HUES64 (cell line): ENCODE data around the gene PSD2.

Source experiments
- H3K27ac ChIP-seq: 2 replicates; pipeline ENCODE4 v1.7.0; 2013; ENCODE audit warnings: low read depth, low read length, inconsistent platforms
- H3K27me3 ChIP-seq: 2 replicates; pipeline ENCODE4 v1.6.1; 2013; ENCODE audit warnings: mild to moderate bottlenecking, low read length; ENCODE audit not compliant: insufficient read depth
- H3K36me3 ChIP-seq: 2 replicates; pipeline ENCODE4 v1.6.1; 2013; ENCODE audit warnings: mild to moderate bottlenecking, low read length; ENCODE audit not compliant: insufficient read depth
- H3K4me1 ChIP-seq: 2 replicates; pipeline ENCODE4 v1.6.1; 2013; ENCODE audit warnings: mild to moderate bottlenecking, low read length, moderate library complexity; ENCODE audit not compliant: insufficient read depth
- H3K4me3 ChIP-seq: 2 replicates; pipeline ENCODE4 v1.5.1; 2013; ENCODE audit warnings: mild to moderate bottlenecking, low read length, moderate library complexity
- H3K9ac ChIP-seq: 2 replicates; pipeline ENCODE4 v1.6.1; 2013; ENCODE audit warnings: mild to moderate bottlenecking, low read depth, low read length
- H3K9me3 ChIP-seq: 2 replicates; pipeline ENCODE4 v1.6.1; 2013; ENCODE audit warnings: low read depth, low read length; ENCODE audit not compliant: insufficient read depth
- WGBS: fragments of 150-250, 120-280 bp; methylation state at CpG from one replicate; pipeline ENCODE4 v1.1.7; 2013; ENCODE audit warnings: missing lambda C conversion rate; 5-methylcytosine and 5-hydroxymethylcytosine counted together

Gene PSD2

GRCh38 chr5:139796061-139796806 is 626 bp downstream of the PSD2 start:
- H3K27me3 ChIP-seq, result peaks cover 94% of the 10 kb centered on the region
- H3K9me3 ChIP-seq, result no peaks in the 10 kb centered on the region
- H3K4me3 ChIP-seq, result peak overlapping the region; percentile 53
- WGBS, result 2% methylated on average over 38 of the region's 47 CpGs
- H3K27ac ChIP-seq, result no peak overlapping the region
- no peaks in the 10 kb centered on the region for H3K4me1 ChIP-seq
- H3K36me3 ChIP-seq, result no peaks in the 10 kb centered on the region
- H3K9ac ChIP-seq, result no peak overlapping the region

- Histone ChIP-seq H3K9ac (no peak overlapping the region), H3K27me3 (peaks cover 90% of the 10 kb centered on the region), H3K27ac (no peak overlapping the region), H3K9me3 (no peaks in the 10 kb centered on the region), H3K4me3 (no peak overlapping the region), H3K4me1 (no peaks in the 10 kb centered on the region), H3K36me3 (no peaks in the 10 kb centered on the region)
- WGBS, result 76% methylated on average over 3 of the region's 3 CpGs
Measured at GRCh38 chr5:139797335-139797734, 1.7 kb downstream of the PSD2 start.

GRCh38 chr5:139797856-139798510 is 2.4 kb downstream of the PSD2 start:
- H3K27me3 ChIP-seq, result peaks cover 88% of the 10 kb centered on the region
- no peaks in the 10 kb centered on the region for H3K9me3 ChIP-seq
- no peak overlapping the region for H3K4me3 ChIP-seq
- no peaks in the 10 kb centered on the region for H3K4me1 ChIP-seq
- 78% methylated on average over 9 of the region's 9 CpGs for WGBS
- no peak overlapping the region for H3K27ac ChIP-seq
- H3K9ac ChIP-seq, result no peak overlapping the region
- no peaks in the 10 kb centered on the region for H3K36me3 ChIP-seq

GRCh38 chr5:139798883-139799282 is 3.3 kb downstream of the PSD2 start:
- H3K9me3 ChIP-seq, result no peaks in the 10 kb centered on the region
- H3K9ac ChIP-seq, result no peak overlapping the region
- no peaks in the 10 kb centered on the region for H3K4me1 ChIP-seq
- 89% methylated on average over 2 of the region's 2 CpGs for WGBS
- no peaks in the 10 kb centered on the region for H3K36me3 ChIP-seq
- H3K4me3 ChIP-seq, result no peak overlapping the region
- H3K27me3 ChIP-seq, result peaks cover 79% of the 10 kb centered on the region
- no peak overlapping the region for H3K27ac ChIP-seq

GRCh38 chr5:139799359-139799758 is 3.8 kb downstream of the PSD2 start:
- Histone ChIP-seq H3K9me3 (no peaks in the 10 kb centered on the region), H3K36me3 (no peaks in the 10 kb centered on the region), H3K4me1 (no peaks in the 10 kb centered on the region), H3K4me3 (no peak overlapping the region), H3K27ac (no peak overlapping the region), H3K9ac (no peak overlapping the region), H3K27me3 (peaks cover 76% of the 10 kb centered on the region)

- Histone ChIP-seq H3K9ac (no peak overlapping the region), H3K9me3 (no peaks in the 10 kb centered on the region), H3K27ac (no peak overlapping the region), H3K27me3 (peaks cover 30% of the 10 kb centered on the region), H3K36me3 (no peaks in the 10 kb centered on the region), H3K4me1 (no peaks in the 10 kb centered on the region), H3K4me3 (no peak overlapping the region)
- 96% methylated on average over 2 of the region's 2 CpGs for WGBS
Measured at GRCh38 chr5:139803978-139804377, 8.4 kb downstream of the PSD2 start.

GRCh38 chr5:139804800-139805397 is 9.3 kb downstream of the PSD2 start:
- no peak overlapping the region for H3K9ac ChIP-seq
- peaks cover 21% of the 10 kb centered on the region for H3K27me3 ChIP-seq
- 91% methylated on average over 17 of the region's 17 CpGs for WGBS
- H3K4me3 ChIP-seq, result no peak overlapping the region
- H3K4me1 ChIP-seq, result no peaks in the 10 kb centered on the region
- H3K27ac ChIP-seq, result no peak overlapping the region
- no peaks in the 10 kb centered on the region for H3K36me3 ChIP-seq
- no peaks in the 10 kb centered on the region for H3K9me3 ChIP-seq

- 82% methylated on average over 2 of the region's 2 CpGs for WGBS
- no peak overlapping the region for H3K9ac ChIP-seq
- H3K27me3 ChIP-seq, result peaks cover 15% of the 10 kb centered on the region
- no peak overlapping the region for H3K4me3 ChIP-seq
- H3K36me3 ChIP-seq, result no peaks in the 10 kb centered on the region
- H3K9me3 ChIP-seq, result no peaks in the 10 kb centered on the region
- no peaks in the 10 kb centered on the region for H3K4me1 ChIP-seq
- H3K27ac ChIP-seq, result no peak overlapping the region
Measured at GRCh38 chr5:139805545-139805944, 9.9 kb downstream of the PSD2 start.

- H3K4me3 ChIP-seq, result no peak overlapping the region
- no peak overlapping the region for H3K9ac ChIP-seq
- H3K27me3 ChIP-seq, result peaks cover 14% of the 10 kb centered on the region
- WGBS, result 89% methylated on average over 4 of the region's 4 CpGs
- no peaks in the 10 kb centered on the region for H3K36me3 ChIP-seq
- no peaks in the 10 kb centered on the region for H3K9me3 ChIP-seq
- H3K27ac ChIP-seq, result no peak overlapping the region
- H3K4me1 ChIP-seq, result no peaks in the 10 kb centered on the region
Measured at GRCh38 chr5:139806111-139806510, 10.5 kb downstream of the PSD2 start.

- Histone ChIP-seq H3K9ac (no peak overlapping the region), H3K27ac (no peak overlapping the region), H3K4me3 (no peak overlapping the region), H3K27me3 (peaks cover 6% of the 10 kb centered on the region), H3K4me1 (no peaks in the 10 kb centered on the region), H3K9me3 (no peaks in the 10 kb centered on the region), H3K36me3 (no peaks in the 10 kb centered on the region)
- WGBS, result 68% methylated on average over 8 of the region's 8 CpGs
Measured at GRCh38 chr5:139806726-139807646, 11.4 kb downstream of the PSD2 start.

GRCh38 chr5:139807647-139808030 is 12.0 kb downstream of the PSD2 start:
- Histone ChIP-seq H3K4me3 (no peak overlapping the region), H3K9me3 (no peaks in the 10 kb centered on the region), H3K27ac (no peak overlapping the region), H3K36me3 (no peaks in the 10 kb centered on the region), H3K9ac (no peak overlapping the region), H3K27me3 (peaks cover 5% of the 10 kb centered on the region), H3K4me1 (no peaks in the 10 kb centered on the region)
- 82% methylated on average over 6 of the region's 6 CpGs for WGBS
